ENCODE data around the gene ABCB8.

GRCh38 chr7:150988230-150989226 is 39.7 kb upstream of the ABCB8 start:
- TF ChIP-seq POLR2A (IDR thresholded peaks at IDR 0.05; ENCODE audit: low read length) (no peak), GATA1 (IDR thresholded peaks at IDR 0.05; ENCODE audit: low read depth, low read length) (no peak)
